GM19324 (cell line): Measurements from ENCODE around the gene FOXB1.

ENCODE experiments used
- ATAC-seq: cut with Tn5 transposase; IDR thresholded peaks from one replicate; pipeline ENCODE4 v1.9.1; 2021; ENCODE audit warnings: mild to moderate bottlenecking, moderate library complexity; ENCODE audit not compliant: unreplicated experiment, low FRiP score

Gene FOXB1

GRCh38 chr15:60004009-60004845 is at the start of gene FOXB1:
FOXB1 (plus strand) TSS chr15:60004311; CDS start chr15:60004964, 653 bp downstream.
- no peak for ATAC-seq

GRCh38 chr15:59958288-59958687 is 45.8 kb upstream of the FOXB1 start:
- no peak for ATAC-seq

GRCh38 chr15:59960318-59960717 is 43.8 kb upstream of the FOXB1 start:
- no peak for ATAC-seq

GRCh38 chr15:59963322-59963721 is 40.8 kb upstream of the FOXB1 start:
- ATAC-seq, result no peak

GRCh38 chr15:59963925-59964324 is 40.2 kb upstream of the FOXB1 start:
- ATAC-seq, result no peak

- no peak for ATAC-seq
Observed at GRCh38 chr15:59965741-59966140, 38.4 kb upstream of the FOXB1 start.

GRCh38 chr15:59966262-59966661 is 37.8 kb upstream of the FOXB1 start:
- ATAC-seq, result no peak

- no peak for ATAC-seq
Observed at GRCh38 chr15:59968314-59968713, 35.8 kb upstream of the FOXB1 start.

- no peak for ATAC-seq
Observed at GRCh38 chr15:59972241-59972640, 31.9 kb upstream of the FOXB1 start.

- no peak for ATAC-seq
Observed at GRCh38 chr15:59976480-59977271, 27.4 kb upstream of the FOXB1 start.

- no peak for ATAC-seq
Observed at GRCh38 chr15:59991834-59992233, 12.3 kb upstream of the FOXB1 start.

GRCh38 chr15:59993041-59993750 is 10.9 kb upstream of the FOXB1 start:
- no peak for ATAC-seq

GRCh38 chr15:59993950-59994401 is 10.1 kb upstream of the FOXB1 start:
- ATAC-seq, result no peak

GRCh38 chr15:59994526-59994887 is 9.6 kb upstream of the FOXB1 start:
- ATAC-seq, result no peak

GRCh38 chr15:59994888-59995557 is 9.1 kb upstream of the FOXB1 start:
- no peak for ATAC-seq

GRCh38 chr15:59995568-59996297 is 8.4 kb upstream of the FOXB1 start:
- no peak for ATAC-seq

GRCh38 chr15:59996298-59997041 is 7.6 kb upstream of the FOXB1 start:
- ATAC-seq, result no peak

- peak; percentile 79 for ATAC-seq
Observed at GRCh38 chr15:59997070-59997701, 6.9 kb upstream of the FOXB1 start.
